Heart left ventricle (tissue), 13 donors: ENCODE measurements around the gene CAPN2.

Experiments
- POLR2A ChIP-seq, 2 donors: fragments of 450-650 bp; IDR thresholded peaks; one replicate each; pipeline ENCODE4 v1.6.1; 2017; ENCODE audit warnings: antibody characterized with exemption in 2 of 2, mild to moderate bottlenecking in 2 of 2, moderate library complexity in 2 of 2
- TF ChIP-seq, protein P1 (sequence below), 12 donors: fragments of 200-600 bp; sonication (generic) in 4 of 12; IDR thresholded peaks; one replicate each; pipeline versions ENCODE4 v1.5.0 to v1.8.0; 2018 to 2022; ENCODE audit warnings: antibody characterized with exemption in 12 of 12, mild to moderate bottlenecking in 5 of 12
- donor health status: ischemic (EF 13 %, LVEDD 7.1; RV severe dilation, severe dysfunction).
- donor health status: DM: no; HTN: yes; CAD: no.
- donor health status: DM: no; HTN: no; CAD: no.
- donor health status: ischemic (EF 25% LVEDD 6.9; RV normal size, moderate dysfunction).
- donor health status: ischemic (EF 25% LVEDD 5.7; RV mildly dilated, moderate dysfunction).
- donor health status: ischemic (EF 35%, LVEDD 5.7; RV mildly dilated, moderate dysfunction).
- donor health status: nonischemic (EF 11% LVEDD 7.7; RV severe dilation, severe dysfunction).
- donor health status: DM: yes; HTN: yes; CAD: no.
- donor health status: PGD.
- donor health status: ischemic (EF 29% LVEDD 5.4; RV normal size, mild dysfunction).
- donor health status: nonischemic (EF 23%, LVEDD 6.1; RV moderate dilation, normal function).

DNA sequence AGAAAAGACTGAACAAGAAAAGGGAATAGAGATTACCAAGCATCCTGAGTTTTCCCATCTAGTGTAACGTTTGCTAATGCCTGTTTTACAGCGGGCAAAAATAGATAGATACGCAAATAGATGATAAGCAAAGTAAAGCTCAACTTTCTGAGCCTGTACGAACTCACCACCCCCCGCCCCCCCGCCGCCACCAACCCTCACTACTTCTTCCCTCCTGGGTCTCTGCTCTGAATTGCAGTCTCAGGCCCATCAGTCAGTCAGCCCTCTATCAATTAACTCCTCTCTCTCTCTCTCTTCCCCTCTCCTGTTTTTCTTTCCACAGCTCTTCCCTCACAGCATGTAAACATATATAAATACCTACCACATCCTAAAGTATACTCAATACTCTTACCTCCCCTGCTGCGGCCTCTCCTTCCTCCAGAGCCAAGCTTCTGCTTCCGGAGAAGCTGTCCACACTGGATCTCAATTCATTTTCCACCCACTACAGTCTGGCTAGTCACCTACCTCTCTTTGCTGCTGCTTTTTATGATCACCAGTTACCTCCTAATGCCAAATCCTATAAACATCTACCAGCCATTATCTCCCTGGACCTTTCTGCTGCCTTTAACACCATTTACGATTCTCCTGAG, 64.6 kb downstream of the CAPN2 start:
- TF ChIP-seq POLR2A (IDR thresholded peaks at IDR 0.05) = no peak
- TF ChIP-seq, protein P1, sequence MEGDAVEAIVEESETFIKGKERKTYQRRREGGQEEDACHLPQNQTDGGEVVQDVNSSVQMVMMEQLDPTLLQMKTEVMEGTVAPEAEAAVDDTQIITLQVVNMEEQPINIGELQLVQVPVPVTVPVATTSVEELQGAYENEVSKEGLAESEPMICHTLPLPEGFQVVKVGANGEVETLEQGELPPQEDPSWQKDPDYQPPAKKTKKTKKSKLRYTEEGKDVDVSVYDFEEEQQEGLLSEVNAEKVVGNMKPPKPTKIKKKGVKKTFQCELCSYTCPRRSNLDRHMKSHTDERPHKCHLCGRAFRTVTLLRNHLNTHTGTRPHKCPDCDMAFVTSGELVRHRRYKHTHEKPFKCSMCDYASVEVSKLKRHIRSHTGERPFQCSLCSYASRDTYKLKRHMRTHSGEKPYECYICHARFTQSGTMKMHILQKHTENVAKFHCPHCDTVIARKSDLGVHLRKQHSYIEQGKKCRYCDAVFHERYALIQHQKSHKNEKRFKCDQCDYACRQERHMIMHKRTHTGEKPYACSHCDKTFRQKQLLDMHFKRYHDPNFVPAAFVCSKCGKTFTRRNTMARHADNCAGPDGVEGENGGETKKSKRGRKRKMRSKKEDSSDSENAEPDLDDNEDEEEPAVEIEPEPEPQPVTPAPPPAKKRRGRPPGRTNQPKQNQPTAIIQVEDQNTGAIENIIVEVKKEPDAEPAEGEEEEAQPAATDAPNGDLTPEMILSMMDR (IDR thresholded peaks at IDR 0.05) = no peak
